Activated T-helper 17 cell treated with anti-CD3 and anti-CD28 coated beads, Interleukin-2, amount 50 U/mL, for 72 hours (primary cell): ENCODE measurements around the gene PRKCZ. TPM values are rescaled to one million over a fixed set of nuclear protein-coding genes. Genes with fewer than 3 reads are reported as not detected.

Source experiments
- ATAC-seq: fragments of 150-1000 bp; cut with Tn5 transposase; replicated peaks from 2 replicates; pipeline ENCODE4 v1.10.0; 2021; ENCODE audit warnings: mild to moderate bottlenecking, moderate library complexity
- H3K27ac Mint-ChIP-seq: one replicate; pipeline ENCODE4 v1.8.0; 2022; ENCODE audit warnings: mixed read lengths
- H3K27me3 Mint-ChIP-seq: one replicate; pipeline ENCODE4 v1.8.0; 2022; ENCODE audit warnings: mixed read lengths
- H3K36me3 Mint-ChIP-seq: one replicate; pipeline ENCODE4 v1.8.0; 2022; ENCODE audit warnings: low read depth, mild to moderate bottlenecking, mixed read lengths
- H3K4me1 Mint-ChIP-seq: one replicate; pipeline ENCODE4 v1.8.0; 2022; ENCODE audit warnings: mixed read lengths
- H3K4me3 Mint-ChIP-seq: one replicate; pipeline ENCODE4 v1.8.0; 2022; ENCODE audit warnings: mild to moderate bottlenecking, mixed read lengths
- H3K9me3 Mint-ChIP-seq: one replicate; pipeline ENCODE4 v1.8.0; 2022; ENCODE audit warnings: mixed read lengths
- total RNA-seq, 2 donors: library from RNA; stranded (reverse); gene quantifications; one replicate each; pipeline ENCODE4 v1.2.3, GENCODE V29; 2022

The PRKCZ gene
- total RNA-seq, 2 donors from 2014 or later, result 12.2 to 24.7 TPM

GRCh38 chr1:2212532-2213491, 162.6 kb downstream of the PRKCZ start:
- Mint-ChIP-seq H3K36me3 (no peaks in the 10 kb centered on the region), H3K9me3 (no peaks in the 10 kb centered on the region), H3K27me3 (no peaks in the 10 kb centered on the region), H3K27ac (peak overlapping the region; percentile 28), H3K4me1 (no peaks in the 10 kb centered on the region), H3K4me3 (peak overlapping the region; percentile 32)
- ATAC-seq, result peak; percentile 86

- Mint-ChIP-seq H3K9me3 (peaks cover under 1% of the 10 kb centered on the region), H3K27me3 (no peaks in the 10 kb centered on the region), H3K36me3 (no peaks in the 10 kb centered on the region), H3K27ac (no peak overlapping the region), H3K4me3 (no peak overlapping the region), H3K4me1 (no peaks in the 10 kb centered on the region)
- ATAC-seq, result no peak
Measured at GRCh38 chr1:2213576-2214505, 163.6 kb downstream of the PRKCZ start.

- Mint-ChIP-seq H3K36me3 (no peaks in the 10 kb centered on the region), H3K9me3 (peaks cover 5% of the 10 kb centered on the region), H3K4me1 (no peaks in the 10 kb centered on the region), H3K27ac (no peak overlapping the region), H3K4me3 (no peak overlapping the region), H3K27me3 (no peaks in the 10 kb centered on the region)
- no peak for ATAC-seq
Measured at GRCh38 chr1:2214541-2215241, 164.5 kb downstream of the PRKCZ start.

GRCh38 chr1:2215329-2215728, 165.1 kb downstream of the PRKCZ start:
- Mint-ChIP-seq H3K27me3 (no peaks in the 10 kb centered on the region), H3K36me3 (no peaks in the 10 kb centered on the region), H3K4me3 (no peak overlapping the region), H3K27ac (no peak overlapping the region), H3K4me1 (no peaks in the 10 kb centered on the region), H3K9me3 (peaks cover 5% of the 10 kb centered on the region)
- ATAC-seq, result no peak

GRCh38 chr1:2215909-2216766, 165.9 kb downstream of the PRKCZ start:
- Mint-ChIP-seq H3K36me3 (no peaks in the 10 kb centered on the region), H3K27ac (no peak overlapping the region), H3K4me3 (no peak overlapping the region), H3K27me3 (no peaks in the 10 kb centered on the region), H3K9me3 (peaks cover 5% of the 10 kb centered on the region), H3K4me1 (no peaks in the 10 kb centered on the region)
- no peak for ATAC-seq

- Mint-ChIP-seq H3K4me1 (no peaks in the 10 kb centered on the region), H3K4me3 (no peak overlapping the region)
- ATAC-seq, result no peak
Measured at GRCh38 chr1:2216767-2217058, 166.5 kb downstream of the PRKCZ start.

GRCh38 chr1:2221271-2221670, 171.1 kb downstream of the PRKCZ start:
- Mint-ChIP-seq H3K4me1 (no peaks in the 10 kb centered on the region), H3K4me3 (no peak overlapping the region), H3K36me3 (no peaks in the 10 kb centered on the region), H3K9me3 (peaks cover 5% of the 10 kb centered on the region), H3K27me3 (no peaks in the 10 kb centered on the region), H3K27ac (no peak overlapping the region)
- no peak for ATAC-seq

More at GRCh38 chr1:2216767-2217058, 166.5 kb downstream of the PRKCZ start:
- Mint-ChIP-seq H3K27me3 (no peaks in the 10 kb centered on the region), H3K27ac (no peak overlapping the region), H3K9me3 (peaks cover 5% of the 10 kb centered on the region), H3K36me3 (no peaks in the 10 kb centered on the region)

- Mint-ChIP-seq H3K9me3 (peaks cover under 1% of the 10 kb centered on the region), H3K27me3 (no peaks in the 10 kb centered on the region), H3K36me3 (peaks cover 4% of the 10 kb centered on the region), H3K4me1 (no peaks in the 10 kb centered on the region), H3K27ac (no peak overlapping the region), H3K4me3 (no peak overlapping the region)
- ATAC-seq, result no peak
Measured at GRCh38 chr1:2224170-2224584, 174.0 kb downstream of the PRKCZ start.

- Mint-ChIP-seq H3K27me3 (no peaks in the 10 kb centered on the region), H3K9me3 (no peaks in the 10 kb centered on the region), H3K27ac (no peak overlapping the region), H3K36me3 (peaks cover 11% of the 10 kb centered on the region), H3K4me1 (no peaks in the 10 kb centered on the region), H3K4me3 (no peak overlapping the region)
- no peak for ATAC-seq
Measured at GRCh38 chr1:2224631-2225428, 174.6 kb downstream of the PRKCZ start.

GRCh38 chr1:2226525-2227345, 176.5 kb downstream of the PRKCZ start:
- peak overlapping the region; percentile 71 for H3K27ac Mint-ChIP-seq
- H3K36me3 Mint-ChIP-seq, result peaks cover 30% of the 10 kb centered on the region
- H3K27me3 Mint-ChIP-seq, result no peaks in the 10 kb centered on the region
- H3K9me3 Mint-ChIP-seq, result no peaks in the 10 kb centered on the region
- no peak for ATAC-seq
- peak overlapping the region; percentile 56 for H3K4me3 Mint-ChIP-seq
- H3K4me1 Mint-ChIP-seq, result peaks cover 3% of the 10 kb centered on the region

- Mint-ChIP-seq H3K4me1 (peaks cover 9% of the 10 kb centered on the region), H3K27me3 (no peaks in the 10 kb centered on the region), H3K9me3 (no peaks in the 10 kb centered on the region), H3K4me3 (no peak overlapping the region), H3K36me3 (peaks cover 37% of the 10 kb centered on the region), H3K27ac (no peak overlapping the region)
- peak; percentile 87 for ATAC-seq
Measured at GRCh38 chr1:2227346-2228156, 177.3 kb downstream of the PRKCZ start.

- Mint-ChIP-seq H3K4me1 (peaks cover 14% of the 10 kb centered on the region), H3K9me3 (no peaks in the 10 kb centered on the region), H3K4me3 (peak within 1 kb of the TSS; percentile 99), H3K27ac (peak within 1 kb of the TSS; percentile 97), H3K36me3 (peaks cover 43% of the 10 kb centered on the region), H3K27me3 (no peaks in the 10 kb centered on the region)
- no peak for ATAC-seq
Measured at GRCh38 chr1:2228157-2228594, 178.0 kb downstream of the PRKCZ start, which contains the start of gene SKI. TSS of gene SKI (plus strand) at chr1:2228319. CDS start at chr1:2228767, 448 bp downstream.
